Spleen (tissue), 11 donors: ENCODE measurements around the gene HNRNPUL1. TPM values are rescaled to one million over a fixed set of nuclear protein-coding genes. Genes with fewer than 3 reads are reported as not detected.

Experiments
- DNase-seq: peaks from one replicate; pipeline ENCODE4 v3.0.0-alpha.2; 2020
- H3K27ac ChIP-seq, 8 donors: fragments of 200-600 bp; sonication (generic) in 7 of 8; 1 replicate in 4 of 8; 2 replicates in 4 of 8; pipeline versions ENCODE4 v1.5.0 to v1.8.0; 2016 to 2021; ENCODE audit warnings: inconsistent platforms in 4 of 8, mild to moderate bottlenecking in 4 of 8, moderate library complexity in 1 of 8
- H3K27me3 ChIP-seq, 7 donors: fragments of 200-600 bp; sonication (generic) in 6 of 7; replicated peaks in 1 of 7; 1 replicate in 4 of 7; 2 replicates in 3 of 7; pipeline versions ENCODE4 v1.5.0 to v1.8.0; 2016 to 2021; ENCODE audit warnings: inconsistent platforms in 3 of 7, mild to moderate bottlenecking in 1 of 7
- H3K36me3 ChIP-seq, 6 donors: fragments of 200-600 bp; sonication (generic) in 5 of 6; 1 replicate in 4 of 6; 2 replicates in 2 of 6; pipeline versions ENCODE4 v1.5.0 to v1.8.0; 2016 to 2021; ENCODE audit warnings: inconsistent platforms in 2 of 6
- H3K4me1 ChIP-seq, 6 donors: fragments of 200-600 bp; sonication (generic) in 5 of 6; 1 replicate in 3 of 6; 2 replicates in 3 of 6; pipeline versions ENCODE4 v1.5.0 to v1.8.0; 2016 to 2021; ENCODE audit warnings: inconsistent platforms in 3 of 6
- H3K4me3 ChIP-seq, 8 donors: fragments of 200-600 bp; sonication (generic) in 7 of 8; 1 replicate in 4 of 8; 2 replicates in 4 of 8; pipeline versions ENCODE4 v1.5.0 to v1.8.0; 2016 to 2021; ENCODE audit warnings: inconsistent platforms in 4 of 8, mild to moderate bottlenecking in 4 of 8, moderate library complexity in 2 of 8
- H3K9me3 ChIP-seq, 8 donors: fragments of 200-600 bp; sonication (generic) in 7 of 8; 1 replicate in 4 of 8; 2 replicates in 4 of 8; pipeline versions ENCODE4 v1.5.0 to v1.8.0; 2016 to 2021; ENCODE audit warnings: inconsistent platforms in 4 of 8
- CTCF ChIP-seq, 11 experiments: fragments of 200-600 bp in 7 of 11; fragments of 450-650 bp in 4 of 11; sonication (generic) in 4 of 11; IDR thresholded peaks in 8 of 11; conservative IDR thresholded peaks in 3 of 11; 1 replicate in 7 of 11; 2 replicates in 4 of 11; pipeline versions ENCODE4 v1.4.0 to v1.8.0; 2016 to 2021; ENCODE audit warnings: antibody characterized with exemption in 11 of 11, inconsistent platforms in 4 of 11, mild to moderate bottlenecking in 1 of 11
- POLR2A ChIP-seq, 3 donors: fragments of 450-650 bp; IDR thresholded peaks; one replicate each; pipeline ENCODE4 v1.5.1; 2017; ENCODE audit warnings: antibody characterized with exemption in 3 of 3, mild to moderate bottlenecking in 1 of 3
- POLR2AphosphoS5 ChIP-seq, 3 donors: sonication (generic); formaldehyde crosslinking; IDR thresholded peaks; one replicate each; pipeline ENCODE4 v1.5.1; 2017; ENCODE audit warnings: antibody characterized with exemption in 3 of 3
- WGBS, 5 donors: extraction: QIAGEN DNeasy Blood & Tissue Kit in 3 of 5; methylation state at CpG; one replicate each; pipeline versions ENCODE4 v1.1.5 to v1.1.7; 2013 to 2018; 5-methylcytosine and 5-hydroxymethylcytosine counted together
- intact Hi-C: fragments of 100-400 bp; cut with DNase I; formaldehyde crosslinking; loops from one replicate; pipeline ENCODE4 v1.15.0; 2023; ENCODE audit warnings: low total_unique reads
- polyA plus RNA-seq, 3 donors: library from polyadenylated mRNA; stranded (reverse); fragments of 200-250 nt; gene quantifications; one replicate each; pipeline ENCODE4 v1.2.1, GENCODE V29; 2013
- total RNA-seq, 7 donors: library from RNA; depleted of rRNA in 3 of 7; stranded (reverse); fragments of >200 nt in 3 of 7; fragmentation: NEBNext Ultra II Directional in 4 of 7; extraction: Animal tissue kit (Norgen Biotek cat#: 25700) in 4 of 7; gene quantifications; one replicate each; pipeline versions ENCODE4 v1.1.0 to v1.2.1, GENCODE V29; 2016 to 2021
- donor health status: healthy with polysubstance abuse.
- donor health status: DM: no; HTN: no; CAD: no; lungs with moderate emphysema.
- donor health status: DM: no; HTN: no; CAD: no.
- donor health status: Bipolar disorder and iron deficiency.
- donor health status: healthy.
- donor health status: DM: no; HTN: no; CAD: no.
- donor health status: DM: yes; HTN: yes; CAD: no.

The HNRNPUL1 gene
- total and polyA plus RNA-seq, 10 donors, result 53.9 to 213 (median 164) TPM

GRCh38 chr19:41234512-41235168, 29.5 kb upstream of the HNRNPUL1 start:
- 64 to 79% (median 75%) methylated on average over 7 to 8 of the region's 8 CpGs for WGBS, 5 donors
- no peak for DNase-seq
- Histone ChIP-seq H3K4me1 (peaks cover 0 to 7% (median 0%) of the 10 kb centered on the region in 6 donors), H3K27me3 (peaks cover 0 to 11% (median 0%) of the 10 kb centered on the region in 7 donors), H3K9me3 (no peaks in the 10 kb centered on the region), H3K36me3 (peaks cover 0 to 20% (median 0%) of the 10 kb centered on the region in 6 donors), H3K27ac (peak overlapping the region in 1 of 8 donors; percentile 61), H3K4me3 (no peak overlapping the region)
- TF ChIP-seq CTCF (IDR thresholded peaks at IDR 0.05 in 8 of 11, conservative IDR thresholded peaks at IDR 0.05 in 3 of 11) (no peak), POLR2A (IDR thresholded peaks at IDR 0.05) (no peak), POLR2AphosphoS5 (IDR thresholded peaks at IDR 0.05) (no peak)
- intact Hi-C loops, result no loop called here

DNA sequence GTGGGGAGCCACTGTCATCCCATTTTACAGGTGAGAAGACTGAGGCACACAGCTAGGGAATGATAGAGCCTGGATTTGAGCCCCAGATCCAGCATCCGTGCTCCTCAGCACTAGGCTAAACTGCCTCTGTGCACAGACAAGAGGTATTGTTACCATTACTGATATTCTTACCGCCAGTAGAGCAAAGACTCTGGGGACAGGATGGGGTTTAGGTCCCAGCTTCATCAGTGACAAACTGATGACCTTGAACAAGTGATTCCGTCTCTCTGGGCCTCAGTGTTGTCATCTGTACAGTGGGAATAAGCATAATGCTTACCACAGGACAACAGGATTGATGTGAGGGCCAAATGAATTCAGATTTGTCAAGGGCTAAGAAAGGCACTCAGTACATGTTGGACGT, 28.7 kb upstream of the HNRNPUL1 start:
- no peak overlapping the region for H3K4me3 ChIP-seq
- peaks cover 0 to 8% (median 0%) of the 10 kb centered on the region in 7 donors for H3K27me3 ChIP-seq
- no peaks in the 10 kb centered on the region for H3K9me3 ChIP-seq
- TF ChIP-seq POLR2A (IDR thresholded peaks at IDR 0.05) (no peak), CTCF (IDR thresholded peaks at IDR 0.05 in 8 of 11, conservative IDR thresholded peaks at IDR 0.05 in 3 of 11) (no peak), POLR2AphosphoS5 (IDR thresholded peaks at IDR 0.05) (no peak)
- no peak overlapping the region for H3K27ac ChIP-seq
- no peak for DNase-seq
- peaks cover 0 to 7% (median 0%) of the 10 kb centered on the region in 6 donors for H3K4me1 ChIP-seq
- 83 to 94% (median 86%) methylated on average over 4 of the region's 4 CpGs for WGBS, 5 donors
- intact Hi-C loops, result no loop called here
- H3K36me3 ChIP-seq, result peaks cover 0 to 26% (median 0%) of the 10 kb centered on the region in 6 donors

GRCh38 chr19:41238244-41238643, 25.9 kb upstream of the HNRNPUL1 start:
- Histone ChIP-seq H3K9me3 (no peaks in the 10 kb centered on the region), H3K4me3 (no peak overlapping the region), H3K36me3 (peaks cover 0 to 49% (median 0%) of the 10 kb centered on the region in 6 donors), H3K27me3 (no peaks in the 10 kb centered on the region), H3K27ac (peak overlapping the region in 1 of 8 donors; percentile 33), H3K4me1 (peaks cover 0 to 5% (median 0%) of the 10 kb centered on the region in 6 donors)
- peak in 2 of 3 donors; percentile 3 to 43 for TF ChIP-seq POLR2AphosphoS5 (IDR thresholded peaks at IDR 0.05)
- no peak for TF ChIP-seq CTCF (IDR thresholded peaks at IDR 0.05 in 8 of 11, conservative IDR thresholded peaks at IDR 0.05 in 3 of 11)
- 70 to 81% (median 74%) methylated on average over 10 of the region's 10 CpGs for WGBS, 5 donors
- no peak for DNase-seq
- intact Hi-C loops, result no loop called here

GRCh38 chr19:41239363-41239762, 24.8 kb upstream of the HNRNPUL1 start:
- WGBS, 5 donors, result 80 to 92% (median 82%) methylated on average over 9 of the region's 9 CpGs
- no peaks in the 10 kb centered on the region for H3K27me3 ChIP-seq
- H3K9me3 ChIP-seq, result no peaks in the 10 kb centered on the region
- no peak overlapping the region for H3K4me3 ChIP-seq
- no peaks in the 10 kb centered on the region for H3K4me1 ChIP-seq
- no peak for DNase-seq
- intact Hi-C loops, result no loop called here
- H3K27ac ChIP-seq, result no peak overlapping the region
- no peak for TF ChIP-seq CTCF (IDR thresholded peaks at IDR 0.05 in 8 of 11, conservative IDR thresholded peaks at IDR 0.05 in 3 of 11)
- TF ChIP-seq POLR2A (IDR thresholded peaks at IDR 0.05), result no peak
- no peak for TF ChIP-seq POLR2AphosphoS5 (IDR thresholded peaks at IDR 0.05)
- H3K36me3 ChIP-seq, result peaks cover 0 to 60% (median 0%) of the 10 kb centered on the region in 6 donors
